Thyroid gland (tissue), 4 donors: Measurements from ENCODE around the gene AJAP1. TPM values are rescaled to one million over a fixed set of nuclear protein-coding genes. Genes with fewer than 3 reads are reported as not detected.

ENCODE experiments used
- DNase-seq, 2 donors: peaks; one replicate each; pipeline ENCODE4 v3.0.0-alpha.2; 2019
- H3K27ac ChIP-seq, 3 donors: fragments of 200-600 bp; sonication (generic); 1 replicate in 2 of 3; 2 replicates in 1 of 3; pipeline ENCODE4 v1.5.1; 2016 to 2019; ENCODE audit warnings: mild to moderate bottlenecking in 1 of 3, moderate library complexity in 1 of 3
- H3K27me3 ChIP-seq: fragments of 200-600 bp; sonication (generic); one replicate; pipeline ENCODE4 v1.5.1; 2019
- H3K36me3 ChIP-seq, 2 donors: fragments of 200-600 bp; sonication (generic); one replicate each; pipeline ENCODE4 v1.5.1; 2016 to 2019
- H3K4me1 ChIP-seq, 2 donors: fragments of 200-600 bp; sonication (generic); one replicate each; pipeline ENCODE4 v1.5.1; 2017 to 2019
- H3K4me3 ChIP-seq, 3 donors: fragments of 200-600 bp; sonication (generic); replicated peaks in 1 of 3; 1 replicate in 2 of 3; 2 replicates in 1 of 3; pipeline ENCODE4 v1.5.1; 2016; ENCODE audit warnings: mild to moderate bottlenecking in 1 of 3
- H3K9me3 ChIP-seq: fragments of 200-600 bp; sonication (generic); one replicate; pipeline ENCODE4 v1.5.1; 2017
- CTCF ChIP-seq, 6 experiments: fragments of 200-600 bp in 3 of 6; fragments of 450-650 bp in 3 of 6; sonication (generic) in 3 of 6; IDR thresholded peaks; one replicate each; pipeline ENCODE4 v1.5.1; 2016 to 2019; ENCODE audit warnings: antibody characterized with exemption in 6 of 6, mild to moderate bottlenecking in 2 of 6, inconsistent platforms in 1 of 6, moderate library complexity in 1 of 6
- POLR2A ChIP-seq, 2 donors: fragments of 450-650 bp; IDR thresholded peaks; one replicate each; pipeline ENCODE4 v1.6.1; 2017; ENCODE audit warnings: antibody characterized with exemption in 2 of 2, mild to moderate bottlenecking in 2 of 2, moderate library complexity in 1 of 2
- WGBS, 2 donors: methylation state at CpG; one replicate each; pipeline ENCODE4 v1.1.5; 2017; 5-methylcytosine and 5-hydroxymethylcytosine counted together
- intact Hi-C: fragments of 100-400 bp; cut with DNase I; formaldehyde crosslinking; loops from one replicate; pipeline ENCODE4 v1.15.1; 2023
- total RNA-seq, 4 donors: library from RNA; depleted of rRNA; stranded (reverse); fragments of >200 nt; gene quantifications; one replicate each; pipeline ENCODE4 v1.2.3, GENCODE V29; 2016

Gene AJAP1
- total RNA-seq, 4 donors from 2014 or later, result 0.22 to 1.6 (median 0.81) TPM

DNA sequence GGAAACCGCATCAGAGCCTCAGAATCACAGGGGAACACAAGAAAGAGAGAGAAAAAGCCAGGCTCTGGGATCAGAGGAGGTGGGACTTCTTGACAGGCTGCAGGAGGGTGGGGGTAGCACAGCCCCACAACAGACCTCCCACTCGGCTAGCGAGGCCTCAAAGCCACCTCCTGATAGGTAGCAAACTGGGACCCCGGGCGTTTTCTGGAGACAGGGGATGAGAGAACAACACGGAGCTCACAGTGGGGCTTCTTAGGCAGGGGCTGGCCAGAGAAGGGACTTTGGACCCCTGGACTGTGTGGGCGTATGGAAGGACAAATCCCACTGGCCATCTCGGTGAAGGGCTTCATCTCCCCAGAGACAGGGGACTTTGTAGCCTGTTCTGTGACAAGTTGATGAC lies 116.3 kb downstream of the AJAP1 start:
- WGBS, 2 donors, result 55 to 71% methylated on average over 8 of the region's 8 CpGs
- Histone ChIP-seq H3K36me3 (no peaks in the 10 kb centered on the region), H3K27ac (no peak overlapping the region), H3K27me3 (no peaks in the 10 kb centered on the region), H3K4me3 (no peak overlapping the region), H3K9me3 (no peaks in the 10 kb centered on the region), H3K4me1 (no peaks in the 10 kb centered on the region)
- no peak for DNase-seq
- no peak for TF ChIP-seq POLR2A (IDR thresholded peaks at IDR 0.05)
- no peak for TF ChIP-seq CTCF (IDR thresholded peaks at IDR 0.05)
- intact Hi-C loops, result no loop called here

DNA sequence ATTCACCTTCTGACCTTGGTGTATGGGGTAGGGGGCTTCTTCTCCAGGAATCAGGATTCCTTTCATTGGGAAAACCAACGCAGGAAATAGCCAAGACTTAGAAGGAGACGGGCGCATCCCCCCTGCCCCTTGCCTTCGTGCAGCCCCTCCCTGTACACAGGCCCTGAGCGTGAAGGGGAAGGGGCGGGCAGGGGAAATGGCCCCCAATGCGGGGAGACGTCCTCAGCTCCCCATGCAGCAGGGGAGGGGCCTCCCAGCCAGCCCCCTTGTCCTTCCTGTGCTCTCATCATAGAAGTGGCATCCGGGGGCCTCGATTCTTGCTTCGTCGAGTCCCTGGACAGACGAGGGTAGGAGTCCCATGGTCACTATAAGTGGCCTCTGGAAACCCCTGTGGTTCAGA lies 116.9 kb downstream of the AJAP1 start:
- Histone ChIP-seq H3K4me3 (no peak overlapping the region), H3K27ac (no peak overlapping the region), H3K27me3 (no peaks in the 10 kb centered on the region), H3K36me3 (no peaks in the 10 kb centered on the region), H3K4me1 (no peaks in the 10 kb centered on the region), H3K9me3 (no peaks in the 10 kb centered on the region)
- TF ChIP-seq CTCF (IDR thresholded peaks at IDR 0.05) (no peak), POLR2A (IDR thresholded peaks at IDR 0.05) (no peak)
- 61 to 76% methylated on average over 12 to 13 of the region's 13 CpGs for WGBS, 2 donors
- intact Hi-C loops, result no loop called here
- DNase-seq, result no peak

GRCh38 chr1:4771721-4772120 lies 117.3 kb downstream of the AJAP1 start:
- no peaks in the 10 kb centered on the region for H3K36me3 ChIP-seq
- DNase-seq, result no peak
- H3K4me1 ChIP-seq, result no peaks in the 10 kb centered on the region
- no peaks in the 10 kb centered on the region for H3K9me3 ChIP-seq
- no peaks in the 10 kb centered on the region for H3K27me3 ChIP-seq
- WGBS, 2 donors, result 78 to 87% methylated on average over 8 of the region's 8 CpGs
- intact Hi-C loops, result no loop called here
- no peak overlapping the region for H3K4me3 ChIP-seq
- no peak overlapping the region for H3K27ac ChIP-seq
- no peak for TF ChIP-seq CTCF (IDR thresholded peaks at IDR 0.05)
- TF ChIP-seq POLR2A (IDR thresholded peaks at IDR 0.05), result no peak

GRCh38 chr1:4772294-4773010 lies 118.0 kb downstream of the AJAP1 start:
- Histone ChIP-seq H3K27ac (no peak overlapping the region), H3K4me3 (no peak overlapping the region), H3K36me3 (no peaks in the 10 kb centered on the region), H3K4me1 (no peaks in the 10 kb centered on the region), H3K9me3 (no peaks in the 10 kb centered on the region), H3K27me3 (no peaks in the 10 kb centered on the region)
- WGBS, 2 donors, result 89 to 90% methylated on average over 37 of the region's 37 CpGs
- TF ChIP-seq CTCF (IDR thresholded peaks at IDR 0.05), result no peak
- TF ChIP-seq POLR2A (IDR thresholded peaks at IDR 0.05), result no peak
- no peak for DNase-seq
- intact Hi-C loops, result no loop called here

- WGBS, 2 donors, result 67 to 71% methylated on average over 7 of the region's 7 CpGs
Measured at GRCh38 chr1:4773226-4773625, 118.8 kb downstream of the AJAP1 start.

More at GRCh38 chr1:4773226-4773625, 118.8 kb downstream of the AJAP1 start:
- H3K36me3 ChIP-seq, result no peaks in the 10 kb centered on the region
- TF ChIP-seq CTCF (IDR thresholded peaks at IDR 0.05) (no peak), POLR2A (IDR thresholded peaks at IDR 0.05) (no peak)
- intact Hi-C loops, result no loop called here
- no peak for DNase-seq
- H3K27ac ChIP-seq, result no peak overlapping the region
- H3K9me3 ChIP-seq, result no peaks in the 10 kb centered on the region
- H3K4me3 ChIP-seq, result no peak overlapping the region
- peaks cover 0 to 3% of the 10 kb centered on the region in 2 donors for H3K4me1 ChIP-seq
- H3K27me3 ChIP-seq, result no peaks in the 10 kb centered on the region
